Stimulated activated CD4-positive, alpha-beta T cell treated with anti-CD3 and anti-CD28 coated beads, Interleukin-12 subunit alpha, Interleukin-12 subunit beta, amount 100 ng/mL, for 48 hours (primary cell): ENCODE measurements around the gene PEMT.
A peak's percentile ranks its signal among the peaks of the same experiment; 100 is the strongest.
"Not testable (repeated sequence)": the region's sequence is repeated elsewhere in the genome, so short reads cannot be mapped to it uniquely, and the experiment has no call there.

Experiments used
- DNase-seq, 3 donors: peaks; one replicate each; pipeline ENCODE4 v3.0.0-alpha.2; 2020; ENCODE audit warnings: low read depth in 2 of 3, low spot score in 1 of 3

PEMT gene, protein sequence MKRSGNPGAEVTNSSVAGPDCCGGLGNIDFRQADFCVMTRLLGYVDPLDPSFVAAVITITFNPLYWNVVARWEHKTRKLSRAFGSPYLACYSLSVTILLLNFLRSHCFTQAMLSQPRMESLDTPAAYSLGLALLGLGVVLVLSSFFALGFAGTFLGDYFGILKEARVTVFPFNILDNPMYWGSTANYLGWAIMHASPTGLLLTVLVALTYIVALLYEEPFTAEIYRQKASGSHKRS

DNA sequence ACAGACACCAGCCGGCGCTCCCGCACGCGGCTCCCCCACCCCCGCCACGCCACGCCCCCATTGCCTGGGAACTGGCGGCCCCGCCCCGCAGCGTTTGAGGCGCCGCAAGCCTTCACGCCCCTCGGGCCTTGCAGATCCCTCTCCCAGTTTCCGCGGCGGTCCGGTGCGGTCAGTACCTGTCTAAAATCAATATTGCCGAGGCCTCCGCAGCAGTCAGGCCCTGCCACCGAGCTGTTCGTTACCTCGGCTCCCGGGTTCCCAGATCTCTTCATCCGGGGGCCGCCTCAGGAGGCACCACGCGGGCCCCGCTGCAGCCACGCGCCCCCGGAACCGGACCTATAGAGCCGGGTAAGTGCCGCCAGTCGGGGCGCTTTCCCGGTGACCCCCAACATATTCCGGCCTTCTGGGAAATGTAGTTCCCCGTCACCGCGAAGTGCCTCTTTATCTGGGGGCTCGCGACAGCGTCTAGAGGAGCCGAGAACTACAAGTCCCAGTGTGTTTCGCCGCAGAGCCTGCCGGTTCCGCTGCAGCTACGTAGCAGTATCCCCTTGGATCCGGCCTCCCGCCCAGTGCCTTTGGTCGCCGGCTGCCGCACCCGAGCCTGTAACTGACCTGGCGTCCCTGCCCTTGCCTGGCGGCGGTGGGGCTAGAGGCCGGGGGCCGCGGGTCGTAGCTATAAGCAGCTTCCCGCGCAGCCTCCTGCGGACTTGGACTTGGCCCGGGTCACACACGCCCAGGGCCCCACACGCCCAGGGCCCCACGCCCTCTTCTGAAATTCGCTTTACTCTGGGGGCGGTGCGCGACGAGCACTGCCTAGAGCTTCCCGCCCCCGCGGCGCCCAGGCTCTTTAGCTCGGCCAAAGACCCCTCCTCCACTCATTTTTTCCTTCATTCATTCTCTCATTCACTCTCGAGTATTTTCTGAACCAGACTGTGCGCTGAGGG, at the start of gene PEMT:
Gene PEMT, minus strand, starts transcription at position 354 of the 944 bp plus-strand sequence. Its CDS starts 82 bp downstream, at position 272.
- DNase-seq, result peak; percentile 85 to 93 (median 89)

- not testable (repeated sequence) for DNase-seq
These were observed 48.3 kb upstream of the PEMT start for GRCh38 chr17:17639661-17640270.

- DNase-seq, result no peak
These were observed 47.0 kb upstream of the PEMT start for GRCh38 chr17:17638467-17638866.

DNA sequence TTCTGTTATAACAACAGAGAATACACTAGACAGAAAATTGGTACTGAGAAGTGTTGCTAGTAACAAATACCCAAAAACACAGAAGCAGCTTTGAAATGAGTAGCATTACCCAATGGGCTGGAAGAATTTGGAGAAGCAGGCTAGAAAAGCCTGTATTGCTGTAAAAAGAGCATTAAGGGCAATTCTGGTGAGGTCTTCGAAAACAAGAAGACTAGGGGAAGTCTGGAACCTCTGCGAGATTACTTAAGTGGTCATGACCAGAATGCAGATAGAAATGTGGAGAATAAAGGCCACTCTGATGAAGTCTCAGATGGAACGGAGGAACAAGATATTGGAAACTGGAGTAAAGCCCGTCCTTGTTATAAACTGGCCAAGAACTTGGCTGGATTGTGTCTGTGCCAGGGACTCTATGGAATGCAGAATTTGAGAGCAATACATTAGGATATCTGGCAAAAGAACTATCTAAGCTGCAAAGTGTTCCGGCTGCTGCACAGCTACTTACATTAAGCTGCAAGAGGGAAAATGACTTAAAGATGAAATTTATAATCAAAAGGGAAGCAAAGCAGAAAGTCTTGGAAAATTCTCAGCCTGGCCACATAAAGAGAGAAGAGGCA, 44.9 kb upstream of the PEMT start:
- no peak for DNase-seq

GRCh38 chr17:17635537-17636271, 44.2 kb upstream of the PEMT start:
- DNase-seq, result not testable (repeated sequence)

DNA sequence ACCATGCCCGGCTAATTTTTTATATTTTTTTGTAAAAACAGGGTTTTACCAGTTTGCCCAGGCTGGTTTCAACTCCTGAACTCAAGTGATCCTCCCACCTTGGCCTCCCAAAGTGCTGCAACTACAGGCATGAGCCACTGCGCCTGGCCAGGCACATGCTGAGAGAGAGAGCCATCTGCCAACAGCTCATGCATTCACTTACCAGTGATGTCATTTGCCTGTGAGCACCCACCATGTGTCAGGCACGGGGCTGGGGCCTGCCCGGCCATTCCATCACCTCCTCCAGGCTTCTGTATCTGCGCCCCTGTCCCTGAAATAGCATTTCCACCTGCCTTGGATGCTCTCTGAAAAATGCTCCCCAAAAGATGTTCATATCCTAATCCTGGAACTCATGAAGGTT, 43.6 kb upstream of the PEMT start:
- no peak for DNase-seq

DNA sequence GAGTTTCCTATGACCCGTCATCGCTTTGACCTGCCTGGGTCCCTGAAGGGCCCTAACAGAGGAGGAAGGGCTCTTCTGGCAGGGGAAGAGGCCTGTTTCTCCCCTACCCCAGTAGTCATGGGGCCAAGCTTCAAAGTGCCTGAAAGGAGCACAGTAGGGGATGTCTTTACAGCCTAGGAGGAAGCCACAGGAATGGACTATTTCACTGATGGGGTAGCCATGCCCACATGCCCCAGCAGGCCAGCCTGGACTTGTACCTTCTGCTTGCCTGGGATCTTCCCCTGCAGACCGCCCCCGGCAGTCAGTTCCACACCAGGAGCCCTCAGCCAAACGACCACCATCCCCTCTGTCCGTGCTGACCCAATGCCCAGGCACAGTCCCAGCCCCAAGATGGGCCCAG, 41.8 kb upstream of the PEMT start:
- no peak for DNase-seq

GRCh38 chr17:17632690-17633089, 41.2 kb upstream of the PEMT start:
- not testable (repeated sequence) for DNase-seq

- peak; percentile 15 to 23 (median 15) for DNase-seq
These were observed 37.0 kb upstream of the PEMT start for GRCh38 chr17:17628388-17629008.

GRCh38 chr17:17626840-17627239, 35.3 kb upstream of the PEMT start:
- no peak for DNase-seq

DNA sequence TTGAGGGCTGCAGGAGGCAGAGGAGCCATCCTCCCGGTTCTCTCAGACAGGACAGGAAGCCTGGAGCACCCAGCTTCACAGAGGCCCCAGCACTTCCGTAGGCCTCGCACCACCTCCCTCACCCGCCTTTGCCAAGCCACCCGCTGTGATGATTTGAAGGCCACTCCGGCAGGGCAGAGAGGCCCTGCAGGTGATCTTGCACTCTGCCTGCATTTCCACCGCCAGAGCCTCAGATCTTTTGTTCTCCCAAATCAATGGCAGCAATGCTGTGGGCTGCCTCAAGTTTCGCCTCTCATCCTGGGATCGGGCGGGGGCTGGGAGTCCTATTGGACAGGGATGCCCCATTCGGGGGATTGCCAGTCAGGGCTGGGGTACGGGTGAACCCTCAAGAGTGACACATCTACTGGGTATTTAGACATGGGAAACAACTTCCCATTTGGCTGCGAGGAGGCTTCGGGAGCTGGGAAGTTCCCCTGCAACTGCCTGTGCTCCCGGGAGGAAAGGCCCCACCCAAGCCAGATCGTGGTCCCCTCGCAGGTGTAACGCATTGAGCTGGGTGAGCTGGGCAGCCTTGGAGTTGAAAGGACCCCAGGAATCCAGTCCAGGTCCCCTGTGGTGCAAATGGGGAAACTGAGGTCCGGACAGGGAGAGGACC, 34.8 kb upstream of the PEMT start:
- DNase-seq, result no peak

DNA sequence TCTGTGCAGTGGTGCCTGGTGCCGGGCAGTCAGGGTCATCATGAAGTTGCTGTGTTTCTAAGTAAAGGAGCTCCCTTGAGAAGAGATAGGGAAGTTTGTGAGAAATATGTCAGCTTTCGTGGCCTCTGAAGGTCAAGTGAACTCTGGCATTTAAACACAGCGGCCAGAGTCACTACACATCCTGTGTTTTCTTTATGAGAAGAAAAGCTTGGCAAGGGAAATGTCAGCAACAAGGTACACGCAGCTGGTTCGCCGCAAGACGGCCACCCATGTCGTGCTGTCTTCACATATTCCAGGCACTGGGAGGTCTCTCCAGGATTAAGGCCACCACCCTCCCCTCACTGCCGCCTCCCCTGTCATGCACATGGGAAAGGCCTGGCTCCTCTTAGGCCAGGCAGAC, 33.2 kb upstream of the PEMT start:
- DNase-seq, result no peak

- no peak for DNase-seq
These were observed 32.4 kb upstream of the PEMT start for GRCh38 chr17:17623904-17624303.

- DNase-seq, result no peak
These were observed 29.7 kb upstream of the PEMT start for GRCh38 chr17:17621254-17621653.

- DNase-seq, result peak; percentile 24 to 55 (median 32)
These were observed 22.2 kb upstream of the PEMT start for GRCh38 chr17:17613708-17614114.

GRCh38 chr17:17612085-17613022, 20.8 kb upstream of the PEMT start:
- DNase-seq, result no peak

DNA sequence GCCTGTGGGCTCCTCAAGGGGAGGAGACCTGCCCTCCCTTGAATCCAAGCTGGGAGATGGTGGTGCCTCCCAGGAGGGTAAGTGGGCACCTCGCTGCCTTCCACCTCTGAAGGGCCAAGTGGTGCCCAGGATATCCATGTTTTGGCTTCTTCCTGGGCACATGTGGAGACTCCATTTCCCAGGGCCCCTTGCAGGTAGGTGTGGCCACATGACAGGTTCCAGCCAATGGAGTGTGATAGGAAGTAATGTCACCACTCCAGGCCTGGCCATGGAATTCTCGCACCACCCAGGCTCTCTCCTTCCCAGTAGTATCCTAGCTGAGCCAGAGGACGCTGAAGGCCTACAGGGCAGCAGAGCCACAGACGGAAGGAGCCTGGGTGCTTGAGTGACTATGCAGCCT, 17.6 kb upstream of the PEMT start:
- DNase-seq, result no peak

- DNase-seq, result no peak
These were observed 15.0 kb upstream of the PEMT start for GRCh38 chr17:17606416-17607000.
